HG02885 (cell line): Measurements from ENCODE around the gene LRRC47.

Experiments
- ATAC-seq: cut with Tn5 transposase; IDR thresholded peaks from one replicate; pipeline ENCODE4 v1.9.1; 2021; ENCODE audit warnings: mild to moderate bottlenecking; ENCODE audit not compliant: unreplicated experiment, poor library complexity

Gene LRRC47

DNA sequence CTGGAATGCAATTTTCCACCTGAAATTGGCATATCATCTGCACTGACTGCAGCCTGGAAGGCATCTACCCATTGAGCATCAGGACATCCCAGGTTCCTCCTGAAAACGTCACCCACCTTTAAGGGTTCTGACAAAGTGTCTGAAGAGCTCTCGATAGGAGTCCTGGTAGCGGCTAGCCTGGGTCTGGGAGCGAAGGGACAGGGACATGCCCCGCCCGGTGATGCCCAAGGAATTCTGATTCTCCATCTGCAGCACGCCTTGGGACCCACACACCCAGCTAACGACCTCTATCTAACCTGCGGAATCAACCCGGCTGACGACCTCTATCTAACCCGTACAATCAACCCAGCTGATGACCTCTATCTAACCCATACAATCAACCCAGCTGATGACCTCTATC, 57.4 kb downstream of the LRRC47 start:
- no peak for ATAC-seq

DNA sequence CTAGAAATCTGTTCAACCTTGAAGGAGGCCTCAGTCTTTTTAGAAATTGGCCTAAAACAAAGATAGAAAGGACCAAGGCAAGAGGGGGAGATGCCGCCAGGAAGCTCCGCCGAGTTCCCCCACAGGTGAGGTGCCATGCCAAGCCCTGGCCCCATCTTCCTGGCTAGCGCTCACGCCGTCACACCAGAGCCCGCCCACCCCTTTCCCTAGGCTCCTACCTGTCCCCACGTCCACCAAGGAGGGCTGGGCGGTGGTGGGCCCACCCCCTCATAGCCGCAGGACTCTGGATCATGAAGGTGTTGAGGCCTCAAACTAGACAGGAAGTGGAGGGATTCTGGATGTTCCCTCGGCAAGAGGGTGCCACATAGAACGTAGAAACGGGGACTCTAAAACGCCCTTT, 59.6 kb downstream of the LRRC47 start:
- no peak for ATAC-seq

DNA sequence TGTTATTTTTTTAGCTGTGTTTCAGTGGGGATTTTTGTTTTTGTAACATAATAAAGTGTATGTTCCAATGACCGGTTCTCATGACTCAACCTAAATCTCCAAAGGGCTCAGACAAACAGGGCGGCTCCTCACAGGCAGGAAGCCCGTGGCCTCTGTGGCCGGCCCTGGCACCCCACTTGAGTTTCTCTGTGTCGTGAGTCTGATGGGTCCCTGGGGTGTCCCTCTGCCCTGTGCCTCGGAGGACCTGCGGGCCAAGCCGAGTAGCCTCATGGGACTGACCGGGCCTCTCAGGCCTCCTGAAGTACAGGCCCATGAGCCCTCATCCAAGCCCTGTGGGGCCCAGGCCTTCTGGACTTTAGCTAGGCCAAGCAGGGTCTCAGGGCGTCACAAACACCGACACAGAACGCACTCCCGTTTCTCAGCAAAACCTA, 60.2 kb downstream of the LRRC47 start:
- ATAC-seq = no peak

GRCh38 chr1:3735688-3736087, 60.6 kb downstream of the LRRC47 start:
- no peak for ATAC-seq

- ATAC-seq = no peak
These were observed 61.1 kb downstream of the LRRC47 start for GRCh38 chr1:3735027-3735681.

- ATAC-seq = no peak
These were observed 61.7 kb downstream of the LRRC47 start for GRCh38 chr1:3734602-3735001.

- ATAC-seq = no peak
These were observed 62.3 kb downstream of the LRRC47 start for GRCh38 chr1:3733883-3734589.

DNA sequence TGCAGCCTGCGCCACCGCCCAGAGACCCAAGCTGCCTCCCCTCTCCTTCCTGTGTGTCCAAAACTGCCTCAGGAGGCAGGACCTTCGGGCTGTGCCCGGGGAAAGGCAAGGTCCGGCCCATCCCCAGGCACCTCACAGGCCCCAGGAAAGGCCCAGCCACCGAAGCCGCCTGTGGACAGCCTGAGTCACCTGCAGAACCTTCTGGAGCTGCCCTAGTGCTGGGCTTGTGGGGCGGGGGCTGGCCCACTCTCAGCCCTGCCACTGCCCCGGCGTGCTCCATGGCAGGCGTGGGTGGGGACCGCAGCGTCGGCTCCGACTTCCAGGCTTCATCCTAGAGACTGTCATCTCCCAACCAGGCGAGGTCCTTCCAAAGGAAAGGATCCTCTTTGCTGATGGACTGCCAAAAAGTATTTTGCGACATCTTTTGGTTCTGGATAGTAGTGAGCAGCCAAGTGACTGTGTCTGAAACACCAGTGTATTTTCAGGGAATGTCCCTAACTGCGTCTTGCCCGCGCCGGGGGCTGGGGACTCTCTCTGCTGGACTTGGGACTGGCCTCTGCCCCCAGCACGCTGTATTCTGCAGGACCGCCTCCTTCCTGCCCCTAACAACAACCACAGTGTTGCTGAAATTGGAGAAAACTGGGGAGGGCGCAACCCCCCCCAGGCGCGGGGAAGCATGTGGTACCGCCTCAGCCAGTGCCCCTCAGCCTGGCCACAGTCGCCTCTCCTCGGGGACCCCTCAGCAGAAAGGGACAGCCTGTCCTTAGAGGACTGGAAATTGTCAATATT, 63.0 kb downstream of the LRRC47 start:
- ATAC-seq = no peak

GRCh38 chr1:3732434-3733093, 63.7 kb downstream of the LRRC47 start:
- ATAC-seq = no peak

DNA sequence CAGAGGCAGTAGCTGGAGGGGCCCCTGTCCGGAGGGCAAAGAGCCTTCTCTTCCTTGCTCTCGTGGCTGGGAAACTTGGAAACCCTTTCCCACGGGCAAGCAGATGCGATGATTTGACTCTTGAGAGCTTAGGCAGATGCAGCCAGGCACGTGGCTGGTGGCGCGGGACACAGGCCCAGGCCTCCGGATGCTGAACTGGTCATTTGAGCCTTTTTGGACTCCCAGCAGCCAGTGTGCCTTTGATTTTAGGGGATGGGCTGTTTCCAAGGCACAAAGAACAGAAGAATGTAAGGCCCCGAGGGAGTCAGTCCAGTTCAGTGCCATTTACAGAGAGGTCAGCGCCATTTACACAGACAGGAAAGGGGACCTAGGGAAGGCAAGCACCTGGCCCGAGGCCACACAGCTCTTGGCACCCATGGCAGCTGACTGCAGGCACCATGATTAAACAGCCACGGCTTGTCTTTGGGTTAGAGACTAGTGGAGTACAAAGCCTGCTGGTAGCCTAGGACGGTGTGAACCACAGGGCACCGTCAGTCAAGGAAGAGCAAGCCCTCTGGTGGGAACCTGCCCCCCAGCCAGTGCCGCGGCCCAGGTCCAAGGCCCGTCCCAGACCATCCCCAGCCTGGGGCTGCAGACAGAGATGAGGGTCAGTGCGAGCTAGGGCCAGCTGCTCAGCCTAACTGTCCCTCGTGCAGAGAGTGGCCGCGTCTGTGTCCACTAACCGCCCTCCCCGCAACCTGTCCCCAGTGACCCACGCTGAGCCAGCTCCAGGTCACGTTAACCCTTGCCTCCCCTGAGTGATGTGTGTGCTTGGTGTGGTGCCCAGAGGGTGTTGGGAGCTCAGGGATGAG, 64.5 kb downstream of the LRRC47 start:
- no peak for ATAC-seq

- ATAC-seq = no peak
These were observed 65.6 kb downstream of the LRRC47 start for GRCh38 chr1:3730543-3731247.

DNA sequence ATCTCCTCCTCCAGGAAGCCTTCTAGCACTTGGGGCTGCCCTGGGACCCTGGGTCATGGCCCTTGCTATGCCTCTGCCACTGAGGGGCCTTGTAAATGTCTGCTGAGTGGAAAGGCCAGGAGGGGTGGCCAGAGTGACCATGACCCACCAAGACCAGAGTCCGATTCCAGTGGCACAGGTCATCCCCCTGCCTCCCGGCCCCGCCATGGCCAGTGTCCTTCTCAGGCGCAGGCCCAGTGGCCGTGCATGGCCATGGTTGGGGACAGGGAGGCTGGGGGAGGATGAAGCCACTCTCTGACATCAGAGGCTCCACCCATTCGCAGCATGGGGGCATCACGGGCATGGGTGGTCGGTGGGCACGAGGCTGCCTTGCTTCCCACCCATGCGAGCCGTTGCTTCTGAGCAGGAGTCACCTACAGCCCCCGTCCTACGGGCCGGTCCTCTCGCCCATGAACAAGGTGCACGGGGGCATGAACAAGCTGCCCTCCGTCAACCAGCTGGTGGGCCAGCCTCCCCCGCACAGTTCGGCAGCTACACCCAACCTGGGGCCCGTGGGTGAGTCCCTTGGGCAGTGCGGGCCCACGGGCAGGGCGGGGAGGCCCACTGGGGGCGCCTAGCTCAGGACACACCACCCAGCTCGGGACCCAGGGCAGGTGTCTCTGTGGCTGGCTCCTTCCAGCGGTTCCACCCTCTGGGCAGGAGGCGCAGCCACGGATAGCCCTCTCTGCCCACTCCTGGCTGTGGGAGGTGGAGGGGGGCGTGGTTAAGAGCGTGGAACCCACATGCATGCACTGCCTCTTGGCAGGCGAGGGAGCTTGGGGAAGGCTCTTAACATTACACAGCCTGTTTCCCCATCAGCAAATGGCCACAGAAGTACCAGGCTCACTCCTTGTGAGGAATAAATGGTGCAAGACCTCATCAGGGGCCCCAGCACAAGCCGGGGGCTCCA, 66.4 kb downstream of the LRRC47 start:
- ATAC-seq = no peak
